Activated T-helper 1 cell treated with anti-CD3 and anti-CD28 coated beads, Interleukin-2, amount 50 U/mL, for 16 hours (primary cell): ENCODE results near the gene DUSP22.
"Not testable (repeated sequence)": the region's sequence is repeated elsewhere in the genome, so short reads cannot be mapped to it uniquely, and the experiment has no call there.

Experiments
- DNase-seq, 2 donors: peaks; one replicate each; pipeline ENCODE4 v3.0.0-alpha.2; 2020; ENCODE audit warnings: low read depth in 1 of 2, low spot score in 1 of 2

Gene DUSP22

GRCh38 chr6:362924-363249 is 70.6 kb downstream of the DUSP22 start:
- no peak for DNase-seq

GRCh38 chr6:363291-363690 is 71.0 kb downstream of the DUSP22 start:
- DNase-seq, result no peak

- no peak for DNase-seq
Observed at GRCh38 chr6:363909-364308, 71.6 kb downstream of the DUSP22 start.

- DNase-seq, result no peak
Observed at GRCh38 chr6:364609-365540, 72.6 kb downstream of the DUSP22 start.

GRCh38 chr6:365835-366234 is 73.5 kb downstream of the DUSP22 start:
- DNase-seq, result no peak

- no peak for DNase-seq
Observed at GRCh38 chr6:366389-367297, 74.4 kb downstream of the DUSP22 start.

GRCh38 chr6:367298-367794 is 75.1 kb downstream of the DUSP22 start:
- no peak for DNase-seq

- no peak for DNase-seq
Observed at GRCh38 chr6:367891-368630, 75.8 kb downstream of the DUSP22 start.

- no peak for DNase-seq
Observed at GRCh38 chr6:369559-370431, 77.5 kb downstream of the DUSP22 start.

- DNase-seq, result no peak
Observed at GRCh38 chr6:370555-370954, 78.3 kb downstream of the DUSP22 start.

- DNase-seq, result not testable (repeated sequence)
Observed at GRCh38 chr6:371851-372250, 79.6 kb downstream of the DUSP22 start.

GRCh38 chr6:372336-372911 is 80.1 kb downstream of the DUSP22 start:
- no peak for DNase-seq

GRCh38 chr6:373031-373430 is 80.7 kb downstream of the DUSP22 start:
- DNase-seq, result no peak

- no peak for DNase-seq
Observed at GRCh38 chr6:373773-374724, 81.8 kb downstream of the DUSP22 start.

GRCh38 chr6:374956-375355 is 82.7 kb downstream of the DUSP22 start:
- no peak for DNase-seq

- no peak for DNase-seq
Observed at GRCh38 chr6:376827-377640, 84.7 kb downstream of the DUSP22 start.

GRCh38 chr6:377641-378020 is 85.3 kb downstream of the DUSP22 start:
- not testable (repeated sequence) for DNase-seq
